HG02763 (cell line): ENCODE measurements around the gene FLT1.

Experiments
- ATAC-seq: cut with Tn5 transposase; IDR thresholded peaks from one replicate; pipeline ENCODE4 v1.9.1; 2021; ENCODE audit warnings: mild to moderate bottlenecking, moderate library complexity; ENCODE audit not compliant: unreplicated experiment

FLT1 gene

GRCh38 chr13:28494778-28495537 lies at the start of gene FLT1:
Gene FLT1, minus strand, starts transcription at chr13:28495128. Its CDS starts 285 bp downstream, at chr13:28494843.
- ATAC-seq: no peak

GRCh38 chr13:28544026-28544425 lies 49.1 kb upstream of the FLT1 start:
- no peak for ATAC-seq

DNA sequence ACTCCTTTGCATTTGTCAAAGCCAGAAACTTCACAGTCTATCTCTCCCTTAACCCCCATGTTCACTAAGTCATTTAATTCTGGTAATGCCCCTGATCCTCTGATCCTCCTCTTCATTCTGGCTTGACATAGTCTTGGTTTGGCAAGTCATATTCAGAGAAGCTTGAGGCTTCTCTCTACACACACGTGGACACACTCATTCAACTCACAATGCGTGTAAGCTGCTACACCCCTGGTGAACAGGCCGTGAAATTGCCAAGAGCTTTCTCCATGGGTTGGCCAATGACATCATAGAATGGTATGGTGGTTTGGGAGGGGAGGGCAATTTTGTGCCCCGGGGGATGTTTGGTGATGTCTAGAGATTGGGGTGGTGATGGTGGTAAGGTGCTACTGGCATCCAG lies 47.9 kb upstream of the FLT1 start:
- no peak for ATAC-seq

DNA sequence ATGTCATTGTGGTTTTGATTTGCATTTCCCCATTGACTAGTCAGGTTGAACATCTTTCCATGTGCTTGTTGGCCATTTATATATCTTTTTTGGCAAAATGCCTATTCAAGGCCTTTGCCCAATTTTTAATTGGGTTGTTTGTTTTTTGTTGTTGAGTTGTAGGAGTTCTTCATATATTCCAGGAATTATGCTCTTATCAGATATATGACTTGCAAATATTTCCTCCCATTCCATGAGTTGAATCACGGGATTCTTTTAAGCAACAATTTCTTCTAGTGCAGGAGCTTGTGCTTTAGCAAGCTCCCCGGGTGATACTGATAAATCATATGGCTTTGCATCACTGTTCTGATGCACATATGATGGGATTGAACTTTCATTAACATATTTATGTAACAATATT lies 47.0 kb upstream of the FLT1 start:
- no peak for ATAC-seq

DNA sequence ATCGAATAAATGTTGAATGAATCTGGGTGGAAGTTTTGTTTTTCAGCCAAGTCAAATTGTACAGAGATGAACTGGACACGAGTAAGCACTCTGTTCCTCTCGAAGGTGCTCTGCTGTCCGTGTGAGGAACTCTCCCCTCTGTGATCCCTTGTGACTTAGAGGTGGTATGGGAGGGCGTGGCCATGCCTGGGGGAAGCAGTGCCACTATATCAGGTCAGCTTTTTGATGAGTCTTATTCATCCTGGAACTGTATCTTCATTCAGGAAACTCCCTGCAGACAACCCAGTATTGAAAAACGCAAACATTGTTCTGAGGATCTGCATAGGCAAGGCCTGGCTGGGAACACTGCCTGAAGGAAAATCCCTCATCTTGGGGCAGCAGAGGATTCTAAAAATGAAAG lies 45.7 kb upstream of the FLT1 start:
- ATAC-seq: no peak

DNA sequence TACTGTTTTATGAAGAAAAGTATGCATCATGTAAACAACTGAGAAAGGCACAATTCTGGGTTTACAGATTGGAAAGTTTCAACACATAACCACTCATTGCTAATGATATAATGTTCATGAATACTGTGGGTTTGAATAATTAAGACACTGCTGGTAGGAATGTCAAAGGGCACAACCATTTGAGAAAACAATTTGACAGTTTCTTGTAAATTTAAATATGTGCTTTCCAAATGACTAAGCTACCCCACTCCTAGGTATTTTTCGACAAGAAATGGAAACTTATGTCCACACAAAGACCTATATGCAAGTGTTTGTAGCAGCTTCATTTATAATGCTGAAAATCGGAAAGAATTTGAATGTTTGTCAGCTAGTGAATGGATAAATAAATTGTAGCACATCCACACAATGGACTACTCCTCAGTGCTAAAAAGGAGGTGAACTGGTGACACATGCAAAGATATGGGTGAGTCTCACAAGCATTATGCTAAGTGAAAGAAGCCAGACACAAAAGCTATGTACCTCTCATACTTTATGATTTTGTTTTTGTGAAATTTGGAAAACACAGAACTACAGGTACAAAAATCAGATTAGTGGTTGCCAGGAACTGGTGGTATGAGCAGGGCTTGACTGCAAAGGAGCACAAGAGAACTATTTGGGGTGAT lies 44.8 kb upstream of the FLT1 start:
- ATAC-seq: no peak

DNA sequence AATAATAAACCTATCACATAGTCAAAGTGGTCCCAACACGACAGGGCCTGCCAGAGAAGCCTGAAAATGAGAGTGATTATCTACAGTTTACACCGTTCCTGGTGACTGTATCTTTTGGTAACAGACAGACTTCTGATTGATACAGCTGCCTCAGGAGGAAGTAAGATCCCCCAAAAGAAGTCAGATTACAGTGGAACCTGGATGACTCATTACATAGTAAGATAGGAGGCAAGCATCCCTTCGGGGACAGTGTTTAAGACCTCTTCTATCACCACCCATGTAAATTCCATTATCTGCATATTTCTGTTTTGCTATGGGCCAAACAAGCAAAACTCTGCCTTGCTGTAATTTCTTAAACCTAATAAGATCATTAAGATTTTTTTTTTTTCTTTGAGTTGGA lies 44.0 kb upstream of the FLT1 start:
- ATAC-seq: no peak

GRCh38 chr13:28537171-28537570 lies 42.2 kb upstream of the FLT1 start:
- no peak for ATAC-seq

DNA sequence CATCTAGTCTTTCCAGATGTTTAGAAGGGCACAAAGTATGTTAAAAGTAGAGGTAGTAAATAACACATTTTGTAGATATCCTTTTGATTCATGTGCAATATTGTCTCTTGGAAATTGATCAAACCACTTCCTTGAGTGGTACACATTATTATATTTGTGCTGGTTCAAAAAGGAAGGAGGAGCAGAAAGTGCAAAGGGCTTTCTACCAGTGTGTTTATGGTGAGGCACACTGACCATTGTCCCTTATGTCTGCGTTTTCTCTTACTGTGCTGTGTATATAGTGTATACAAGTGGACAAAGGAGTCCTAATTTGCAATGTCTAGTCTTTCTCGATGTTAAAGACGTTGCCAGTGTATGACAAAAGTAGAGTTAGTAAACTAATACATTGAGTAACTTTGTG lies 41.4 kb upstream of the FLT1 start:
- ATAC-seq: no peak

DNA sequence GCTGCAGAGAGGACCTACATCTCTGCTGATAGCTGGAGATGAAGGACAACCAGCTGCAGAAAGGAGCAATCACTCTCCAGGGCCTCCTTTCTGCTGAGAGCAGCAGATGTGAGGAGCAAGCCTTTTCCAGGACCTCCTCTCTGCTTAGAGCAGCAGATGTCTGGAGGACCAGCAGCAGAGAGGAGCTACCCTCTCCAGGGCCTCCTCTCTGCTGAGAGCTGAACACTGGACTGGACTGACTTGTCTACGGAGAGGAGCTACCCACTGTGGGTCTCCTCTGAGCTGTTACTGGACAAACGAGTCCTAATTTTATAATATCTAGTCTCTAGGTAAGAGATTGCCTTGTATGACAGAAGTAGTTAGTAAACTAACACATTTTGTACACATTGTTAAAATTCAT lies 40.8 kb upstream of the FLT1 start:
- no peak for ATAC-seq

DNA sequence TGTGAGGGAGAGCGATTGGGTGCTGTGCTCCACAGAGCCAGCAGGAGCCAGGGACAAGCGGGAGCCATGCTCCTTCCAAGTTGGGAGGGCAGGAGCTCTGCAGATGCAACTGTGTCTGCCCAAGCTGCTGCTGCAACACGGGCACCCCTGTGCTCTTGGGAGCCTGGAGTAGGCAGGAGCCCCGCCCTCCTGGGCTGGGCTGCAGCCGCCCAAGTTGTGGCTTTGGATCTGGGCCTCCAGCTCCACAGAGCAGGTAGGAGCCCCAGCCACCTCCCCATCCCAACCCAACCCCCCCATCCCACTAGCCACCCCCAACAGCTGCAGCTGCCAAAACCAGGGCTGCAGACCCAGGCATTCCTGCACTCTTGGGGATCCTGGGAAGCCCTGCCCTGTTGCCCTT lies 39.9 kb upstream of the FLT1 start:
- ATAC-seq: no peak

DNA sequence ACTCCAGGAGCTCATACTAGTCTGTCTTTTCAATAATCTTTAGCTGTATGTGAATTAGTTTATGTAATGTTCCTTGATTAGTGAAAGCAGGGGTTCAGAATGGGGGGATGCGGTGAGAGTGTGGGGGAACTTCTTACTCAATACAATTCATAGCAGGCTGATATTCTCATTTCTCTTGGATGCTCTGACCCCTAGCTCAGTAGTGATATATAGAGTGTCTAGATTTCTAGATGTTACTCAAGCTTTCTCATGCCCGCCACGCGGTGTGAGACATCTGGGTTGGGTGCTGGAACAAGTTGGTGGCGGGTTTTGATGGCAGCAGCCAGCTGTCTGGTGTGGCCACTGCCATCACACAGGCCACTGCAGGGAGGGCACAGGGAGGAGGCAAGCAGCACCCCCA lies 39.3 kb upstream of the FLT1 start:
- no peak for ATAC-seq

- no peak for ATAC-seq
These were observed 38.7 kb upstream of the FLT1 start for GRCh38 chr13:28533441-28534166.

- ATAC-seq: no peak
These were observed 38.2 kb upstream of the FLT1 start for GRCh38 chr13:28533125-28533436.

DNA sequence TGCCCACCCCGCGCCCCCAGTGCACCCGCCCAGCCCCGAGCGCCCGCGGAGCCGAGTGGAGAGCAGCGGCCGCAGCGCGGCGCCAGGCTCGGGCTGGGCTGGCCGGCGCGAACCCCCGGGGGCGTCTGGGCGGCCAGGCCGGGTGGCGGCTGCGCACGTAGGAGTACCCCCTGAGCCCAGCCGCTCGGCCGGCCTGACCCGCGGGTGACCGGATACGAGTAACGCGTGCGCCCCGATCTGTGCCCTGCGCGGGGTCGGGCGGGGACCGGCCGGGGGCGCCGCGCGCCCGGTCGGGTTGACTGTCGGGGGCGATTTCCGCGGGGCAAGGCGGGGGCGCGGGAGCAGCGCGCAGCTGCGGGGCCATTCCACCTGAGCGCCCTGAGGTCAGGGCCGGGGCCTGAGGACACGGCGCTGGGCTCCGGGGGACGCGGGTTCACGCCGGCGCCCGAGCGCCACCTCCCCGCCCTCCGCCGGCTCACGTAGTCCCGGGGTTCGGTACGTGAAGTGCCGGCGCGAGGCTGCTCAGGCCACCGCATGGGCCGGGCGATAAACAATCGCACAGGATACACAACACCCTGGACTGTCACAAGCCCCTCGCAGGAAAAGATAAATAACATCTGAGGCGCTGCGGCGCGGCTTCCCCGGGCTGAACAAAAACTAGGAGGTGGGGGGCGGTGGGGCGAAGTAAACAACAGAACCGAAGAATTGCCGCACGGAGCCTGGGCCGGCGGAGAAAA lies 37.6 kb upstream of the FLT1 start:
- no peak for ATAC-seq

- ATAC-seq: no peak
These were observed 37.0 kb upstream of the FLT1 start for GRCh38 chr13:28531845-28532387.

GRCh38 chr13:28531077-28531844 lies 36.3 kb upstream of the FLT1 start:
- ATAC-seq: no peak

GRCh38 chr13:28530729-28531076 lies 35.8 kb upstream of the FLT1 start:
- no peak for ATAC-seq

DNA sequence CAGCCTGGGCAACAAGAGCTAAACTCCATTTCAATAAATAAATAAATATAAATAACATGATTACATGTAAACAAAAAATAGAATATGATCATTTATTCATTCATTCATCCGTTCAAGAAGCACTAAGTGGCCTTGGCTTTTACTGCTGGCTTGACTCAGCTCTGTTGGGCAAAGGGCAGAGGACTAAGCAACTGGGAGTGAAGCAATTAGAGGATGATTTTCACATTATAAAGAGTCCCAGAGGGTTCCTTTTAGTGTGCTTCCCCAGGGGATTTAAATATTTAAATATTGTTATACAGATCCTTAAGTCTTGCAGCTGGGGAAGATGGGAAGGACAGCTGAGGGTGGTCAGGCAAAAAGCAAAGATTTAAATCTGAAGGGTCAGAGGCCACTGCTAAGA lies 34.9 kb upstream of the FLT1 start:
- ATAC-seq: no peak

DNA sequence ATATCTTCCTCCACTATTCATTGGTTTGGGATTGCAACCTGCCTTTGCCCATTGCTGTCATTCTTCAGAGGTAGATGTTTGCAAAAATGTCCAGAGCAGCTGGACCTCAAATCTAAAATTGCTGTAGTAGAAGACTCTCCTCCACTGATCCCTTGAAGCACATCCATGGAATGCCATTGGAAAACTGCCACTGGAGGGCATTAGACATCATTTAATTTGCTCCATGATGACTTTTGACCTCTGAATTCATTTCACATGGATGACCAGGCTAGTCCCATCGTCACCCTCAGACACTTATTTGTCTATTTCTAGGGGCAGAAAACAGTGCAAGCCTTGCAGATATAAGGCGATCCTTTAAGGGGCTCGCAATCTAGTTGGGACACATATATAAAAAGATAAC lies 33.9 kb upstream of the FLT1 start:
- no peak for ATAC-seq

- no peak for ATAC-seq
These were observed 33.5 kb upstream of the FLT1 start for GRCh38 chr13:28528388-28528787.
